Measurements from ENCODE around the gene LPAR2. TPM values are rescaled to one million over a fixed set of nuclear protein-coding genes. Genes with fewer than 3 reads are reported as not detected.
"Not testable (repeated sequence)": the region's sequence is repeated elsewhere in the genome, so short reads cannot be mapped to it uniquely, and the experiment has no call there.

LPAR2 gene
- 2.1 and 3.0 TPM in 2 replicates for total RNA-seq (2014; rRNA removed; shearing (Covaris generic))

GRCh38 chr19:19627621-19628500 is at the start of gene LPAR2:
TSS of gene LPAR2 (minus strand) at chr19:19628220. CDS start at chr19:19627275, 945 bp downstream.
- no peak for DNase-seq (ENCODE audit: low spot score)

- DNase-seq (ENCODE audit: low spot score): no peak
Measured at GRCh38 chr19:19677579-19677978, 49.6 kb upstream of the LPAR2 start.

GRCh38 chr19:19674315-19674714 is 46.3 kb upstream of the LPAR2 start:
- no peak for DNase-seq (ENCODE audit: low spot score)

GRCh38 chr19:19672816-19673215 is 44.8 kb upstream of the LPAR2 start:
- no peak for DNase-seq (ENCODE audit: low spot score)

GRCh38 chr19:19670070-19670551 is 42.1 kb upstream of the LPAR2 start:
- DNase-seq (ENCODE audit: low spot score): no peak

DNA sequence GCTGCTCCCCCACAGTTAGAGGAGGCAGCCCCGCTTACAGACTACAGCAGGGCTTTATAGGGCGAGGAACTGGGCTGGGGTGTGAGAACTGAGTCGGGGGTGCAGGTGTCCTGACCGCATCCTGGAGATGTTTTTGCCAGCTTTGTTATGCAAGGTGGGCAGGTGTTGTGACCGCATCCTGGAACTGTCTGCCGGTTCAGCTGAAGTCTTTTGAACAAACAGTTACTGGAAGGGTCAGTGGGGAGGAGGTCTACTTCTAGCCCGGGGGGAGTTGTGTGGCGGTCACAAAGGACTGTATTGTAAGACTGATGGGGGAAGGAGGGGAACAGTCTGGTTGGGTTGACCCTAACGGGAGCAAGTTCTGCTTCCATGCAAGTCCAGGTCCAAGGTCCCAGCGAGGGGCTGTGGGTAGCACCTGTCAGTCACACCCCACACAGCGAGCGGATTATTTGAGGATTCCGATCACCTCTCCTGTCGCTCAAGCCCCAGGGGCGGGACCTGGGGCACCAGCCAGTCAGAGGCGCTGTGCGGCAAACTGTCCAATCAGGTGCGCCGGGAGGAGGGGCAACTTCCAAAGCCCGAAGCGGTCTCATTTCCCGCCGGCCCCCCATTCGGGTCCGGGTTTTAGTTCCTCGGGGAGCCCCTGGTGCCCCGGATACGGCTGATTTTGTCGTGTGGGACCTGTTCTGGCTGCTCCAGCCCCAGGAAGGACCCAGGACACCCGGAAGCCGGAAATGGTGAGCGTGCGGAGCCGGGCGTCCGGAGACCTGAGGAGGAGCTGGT is 40.4 kb upstream of the LPAR2 start, which contains the start of gene ZNF101:
Gene ZNF101 (plus strand): TSS at position 610 of the 783 bp plus-strand sequence. CDS start 125 bp downstream, at position 735.
- peak; percentile 92 for DNase-seq (ENCODE audit: low spot score)

DNA sequence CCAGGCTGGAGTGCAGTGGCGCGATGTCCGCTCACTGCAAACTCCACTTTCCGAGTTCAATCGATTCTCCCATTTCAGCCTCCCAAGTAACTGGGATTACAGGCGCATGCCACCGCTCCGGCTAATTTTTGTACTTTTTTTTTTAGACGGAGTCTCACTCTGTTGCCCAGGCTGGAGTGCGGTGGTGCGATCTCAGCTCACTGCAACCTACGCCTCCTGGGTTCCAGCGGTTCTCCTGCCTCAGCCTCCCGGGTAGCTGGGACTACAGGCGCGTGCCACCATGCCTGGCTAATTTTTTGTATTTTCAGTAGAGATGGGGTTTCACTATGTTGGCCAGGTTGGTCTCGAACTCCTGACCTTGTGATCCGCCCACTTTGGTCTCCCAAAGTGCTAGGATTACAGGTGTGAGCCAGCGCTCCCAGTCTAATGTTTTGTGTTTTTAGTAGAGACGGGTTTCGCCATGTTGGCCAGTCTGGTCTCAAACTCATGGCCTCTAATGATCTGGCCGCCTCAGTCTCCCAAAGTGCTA is 37.5 kb upstream of the LPAR2 start:
- DNase-seq (ENCODE audit: low spot score): not testable (repeated sequence)

- DNase-seq (ENCODE audit: low spot score): peak; percentile 98
Measured at GRCh38 chr19:19663256-19664120, 35.5 kb upstream of the LPAR2 start, which contains the start of gene ATP13A1. TSS of gene ATP13A1 (minus strand) at chr19:19663676. CDS start at chr19:19663666, 10 bp downstream.

DNA sequence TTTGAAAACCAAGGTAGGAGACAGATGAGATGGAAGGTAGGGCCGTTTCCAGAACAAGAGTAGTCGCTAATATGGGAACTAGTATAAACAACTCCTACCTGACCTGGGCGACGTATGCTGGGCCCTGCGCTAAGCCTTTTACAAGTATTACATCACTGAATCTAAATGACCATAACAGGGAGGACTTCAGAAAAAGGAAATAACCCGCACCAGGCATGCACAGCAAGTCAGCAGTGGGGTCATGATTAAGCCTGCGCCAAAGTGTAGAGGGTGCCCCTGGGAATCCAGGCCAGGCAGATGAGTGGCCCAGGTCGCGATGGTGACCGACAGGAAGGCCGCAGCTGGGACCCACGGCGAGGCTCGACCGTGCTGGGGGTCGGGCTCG is 34.8 kb upstream of the LPAR2 start:
- peak; percentile 18 for DNase-seq (ENCODE audit: low spot score)

GRCh38 chr19:19662344-19662743 is 34.3 kb upstream of the LPAR2 start:
- DNase-seq (ENCODE audit: low spot score): no peak

GRCh38 chr19:19661675-19662251 is 33.7 kb upstream of the LPAR2 start:
- DNase-seq (ENCODE audit: low spot score): no peak

GRCh38 chr19:19661141-19661674 is 33.2 kb upstream of the LPAR2 start:
- DNase-seq (ENCODE audit: low spot score): no peak

DNA sequence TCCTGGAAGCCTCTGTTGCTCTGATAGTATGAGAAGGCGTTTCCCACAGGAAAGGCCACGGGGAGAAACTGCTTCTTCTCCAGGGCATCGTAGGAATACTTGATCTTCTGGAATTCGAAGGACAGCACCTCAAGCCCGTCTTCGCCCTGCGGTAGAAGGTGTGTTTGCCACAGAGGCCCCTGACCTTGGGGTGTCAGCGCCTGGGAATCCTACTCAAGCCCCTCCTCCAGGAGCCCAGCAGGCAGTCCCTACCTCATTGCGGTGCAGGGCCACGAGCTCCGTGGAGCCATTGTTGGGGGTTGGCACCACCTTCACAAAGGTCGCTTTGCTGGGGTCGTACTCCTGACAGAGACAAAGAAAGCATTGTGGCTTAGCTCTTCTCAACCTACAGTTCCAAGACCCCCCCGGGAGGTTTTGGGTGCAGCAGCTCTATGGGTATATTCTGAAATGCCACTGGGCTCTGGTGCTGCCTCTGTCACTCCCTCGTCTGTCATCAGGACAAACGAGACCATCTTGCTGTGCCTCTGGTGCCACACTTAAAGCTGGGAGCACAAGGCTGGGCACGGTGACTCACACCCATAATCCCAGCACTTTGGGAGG is 31.7 kb upstream of the LPAR2 start:
- DNase-seq (ENCODE audit: low spot score): no peak

DNA sequence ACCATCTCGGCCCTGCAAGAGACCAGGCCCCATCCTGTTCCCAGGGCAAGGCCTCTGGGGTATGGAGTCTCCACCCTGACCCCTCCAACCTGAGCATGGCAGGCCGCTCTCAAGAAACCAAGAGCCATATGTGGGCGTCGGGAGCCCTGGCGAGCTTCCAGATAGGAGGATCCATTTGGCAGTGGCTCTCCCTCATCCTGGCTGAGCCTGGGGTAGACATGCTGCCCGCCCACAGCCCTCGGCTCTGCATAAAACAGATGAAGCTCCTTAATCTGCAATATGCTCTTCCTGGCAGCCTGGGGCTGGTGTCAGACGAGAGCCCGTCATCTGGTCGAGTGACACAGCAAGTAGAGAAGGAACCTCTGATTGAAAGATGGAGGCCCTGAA is 29.4 kb upstream of the LPAR2 start:
- DNase-seq (ENCODE audit: low spot score): no peak

- DNase-seq (ENCODE audit: low spot score): no peak
Measured at GRCh38 chr19:19656451-19657396, 28.7 kb upstream of the LPAR2 start.

GRCh38 chr19:19655641-19656343 is 27.8 kb upstream of the LPAR2 start:
- DNase-seq (ENCODE audit: low spot score): no peak

DNA sequence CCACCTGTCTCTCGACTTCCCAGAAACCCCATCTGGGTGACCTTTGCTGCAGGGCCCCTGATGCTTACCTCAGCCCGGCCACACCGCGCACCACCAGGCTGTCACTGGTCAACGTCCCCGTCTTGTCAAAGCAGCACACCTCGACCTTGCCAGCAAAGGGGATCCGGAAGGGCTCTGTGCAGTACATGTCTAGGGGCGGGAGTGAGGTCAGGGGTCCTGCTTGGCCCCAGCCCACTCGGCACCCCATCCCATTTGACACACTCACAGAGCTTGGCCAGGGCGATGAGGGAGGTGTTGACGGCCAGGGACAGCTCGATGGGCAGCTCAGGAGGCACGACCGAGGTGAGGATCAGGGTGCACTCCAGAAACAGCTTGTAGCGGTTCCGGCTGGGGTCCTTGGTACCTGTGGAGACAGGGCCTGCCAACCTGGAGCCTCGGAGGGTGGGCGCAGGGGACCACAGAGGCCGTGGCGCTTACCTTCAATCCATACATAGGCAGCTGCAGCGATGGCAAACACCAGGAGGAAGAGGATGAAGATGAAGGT is 27.1 kb upstream of the LPAR2 start:
- DNase-seq (ENCODE audit: low spot score): no peak

- no peak for DNase-seq (ENCODE audit: low spot score)
Measured at GRCh38 chr19:19654441-19654840, 26.4 kb upstream of the LPAR2 start.

Measured in A172 (cell line).